HepG2 (cell line): ENCODE measurements around the gene DYNC1LI2. TPM values are rescaled to one million over a fixed set of nuclear protein-coding genes. Genes with fewer than 3 reads are reported as not detected.
A peak's percentile ranks its signal among the peaks of the same experiment; 100 is the strongest.

ENCODE experiments used
- ARID4A ChIP-seq: sonication (generic); formaldehyde crosslinking; IDR thresholded peaks from 2 replicates; pipeline ENCODE4 v1.5.0; 2020; ENCODE audit warnings: mild to moderate bottlenecking, missing genetic modification reagents, borderline replicate concordance
- ATF7-NPFF ChIP-seq: sonication (generic); formaldehyde crosslinking; IDR thresholded peaks from 2 replicates; pipeline ENCODE4 v1.8.1; 2023; ENCODE audit warnings: mild to moderate bottlenecking, low read depth, missing genetic modification reagents, moderate library complexity
- ATRX ChIP-seq: sonication (generic); formaldehyde crosslinking; IDR thresholded peaks from 2 replicates; pipeline ENCODE4 v1.4.0; 2020; ENCODE audit warnings: missing genetic modification reagents, borderline replicate concordance
- EED ChIP-seq: sonication (generic); formaldehyde crosslinking; IDR thresholded peaks from 2 replicates; pipeline ENCODE4 v1.5.0; 2020; ENCODE audit warnings: mild to moderate bottlenecking, missing genetic modification reagents
- FOXP1 ChIP-seq, 2 experiments: fragments of 450-650 bp in 1 of 2; IDR thresholded peaks; 2 replicates each; pipeline ENCODE4 v1.6.1; 2017 to 2018; ENCODE audit warnings: antibody characterized with exemption in 1 of 2
- HDAC6 ChIP-seq: fragments of 200-600 bp; sonication (generic); IDR thresholded peaks from 2 replicates; pipeline ENCODE4 v1.7.0; 2017; ENCODE audit warnings: mild to moderate bottlenecking, antibody characterized with exemption, low read length, low read depth
- HNRNPK ChIP-seq: fragments of 200-400 bp; formaldehyde crosslinking; IDR thresholded peaks from 2 replicates; pipeline ENCODE4 v1.6.1; 2018; ENCODE audit warnings: low read length, low read depth, moderate library complexity, mild to moderate bottlenecking; ENCODE audit not compliant: poor library complexity, severe bottlenecking
- MBNL3 ChIP-seq: fragments of 250-450 bp; sonication (Bioruptor Pico); conservative IDR thresholded peaks from 2 replicates; pipeline ENCODE4 v1.8.0; 2022; ENCODE audit warnings: mild to moderate bottlenecking, inconsistent platforms
- MEIS2 ChIP-seq: sonication (generic); formaldehyde crosslinking; IDR thresholded peaks from 2 replicates; pipeline ENCODE4 v1.9.0; 2021; ENCODE audit warnings: mild to moderate bottlenecking, missing genetic modification reagents
- NFE2L2 ChIP-seq: fragments of 150-350 bp; IDR thresholded peaks from 2 replicates; pipeline ENCODE4 v1.6.1; 2014; ENCODE audit warnings: low read length
- RNF2 ChIP-seq: fragments of 450-650 bp; conservative IDR thresholded peaks from 2 replicates; pipeline ENCODE4 v1.6.1; 2016; ENCODE audit warnings: low read depth
- SIX1 ChIP-seq: sonication (generic); formaldehyde crosslinking; IDR thresholded peaks from 2 replicates; pipeline ENCODE4 v1.4.0; 2020; ENCODE audit warnings: missing genetic modification reagents, borderline replicate concordance
- SRSF4 ChIP-seq: fragments of 200-400 bp; formaldehyde crosslinking; IDR thresholded peaks from one replicate; pipeline ENCODE4 v1.6.1; 2018; ENCODE audit warnings: mild to moderate bottlenecking, low read depth, low read length, moderate library complexity; ENCODE audit not compliant: poor library complexity, severe bottlenecking
- TEAD2 ChIP-seq: sonication (generic); formaldehyde crosslinking; IDR thresholded peaks from 2 replicates; pipeline ENCODE4 v1.9.0; 2021; ENCODE audit warnings: missing genetic modification reagents
- WIZ ChIP-seq: sonication (generic); formaldehyde crosslinking; IDR thresholded peaks from 2 replicates; pipeline ENCODE4 v1.5.1; 2020; ENCODE audit warnings: mild to moderate bottlenecking, missing genetic modification reagents
- ZBTB20 ChIP-seq: sonication (generic); formaldehyde crosslinking; IDR thresholded peaks from 2 replicates; pipeline ENCODE4 v1.8.1; 2023; ENCODE audit warnings: missing genetic modification reagents, low read depth, mild to moderate bottlenecking, borderline replicate concordance
- ZEB1 ChIP-seq: IDR thresholded peaks from 2 replicates; pipeline ENCODE4 v1.6.1; 2012; ENCODE audit warnings: mild to moderate bottlenecking, low read depth, inconsistent platforms; ENCODE audit not compliant: insufficient replicate concordance
- ZNF101 ChIP-seq: sonication (generic); formaldehyde crosslinking; IDR thresholded peaks from 2 replicates; pipeline ENCODE4 v1.4.0; 2020; ENCODE audit warnings: mild to moderate bottlenecking, low read depth, missing genetic modification reagents, borderline replicate concordance
- ZNF354B ChIP-seq: sonication (generic); formaldehyde crosslinking; IDR thresholded peaks from 2 replicates; pipeline ENCODE4 v1.8.0; 2022; ENCODE audit warnings: mild to moderate bottlenecking, missing genetic modification reagents
- ZNF570 ChIP-seq: sonication (generic); formaldehyde crosslinking; IDR thresholded peaks from 2 replicates; pipeline ENCODE4 v1.4.0; 2020; ENCODE audit warnings: mild to moderate bottlenecking, missing genetic modification reagents, borderline replicate concordance
- ZNF607 ChIP-seq: sonication (generic); formaldehyde crosslinking; IDR thresholded peaks from 2 replicates; pipeline ENCODE4 v1.5.1; 2020; ENCODE audit warnings: missing genetic modification reagents, mild to moderate bottlenecking, borderline replicate concordance
- ZNF614 ChIP-seq: IDR thresholded peaks from 2 replicates; pipeline ENCODE4 v1.6.1; 2018; ENCODE audit warnings: missing biosample characterization, missing genetic modification reagents, inconsistent platforms, borderline replicate concordance
- ZNF792 ChIP-seq: IDR thresholded peaks from 2 replicates; pipeline ENCODE4 v1.6.1; 2016
- polyA plus RNA-seq, 8 experiments: library from polyadenylated mRNA; depleted of rRNA in 3 of 8; stranded (reverse) in 7 of 8; unstranded in 1 of 8; fragments of >200 nt; fragmentation: Illumina TruSeq in 4 of 8; extraction: Trizol in 4 of 8; gene quantifications; 2 replicates each; pipeline versions ENCODE4 v1.2.1 to v1.2.3, GENCODE V29; 2011 to 2016; ENCODE audit warnings: low read depth in 4 of 8, missing spikeins in 1 of 8, mixed read lengths in 1 of 8; ENCODE audit not compliant: insufficient read depth in 1 of 8
- total RNA-seq, 5 experiments: library from RNA; depleted of rRNA; stranded (reverse); fragments of >200 nt; fragmentation: Illumina TruSeq; extraction: Trizol; gene quantifications; 2 replicates each; pipeline ENCODE4 v1.2.3, GENCODE V29; 2016; ENCODE audit warnings: low read depth in 1 of 5
- TF ChIP-seq, protein P1 (sequence below): sonication (generic); formaldehyde crosslinking; IDR thresholded peaks from 2 replicates; pipeline ENCODE4 v1.4.0; 2020; ENCODE audit warnings: low read depth, mild to moderate bottlenecking, missing genetic modification reagents
- TF ChIP-seq, protein P2 (sequence below), 2 experiments: fragments of 450-650 bp in 1 of 2; sonication (generic) in 1 of 2; formaldehyde crosslinking; IDR thresholded peaks; 2 replicates each; pipeline versions ENCODE4 v1.5.0 to v1.8.0; 2020 to 2022; ENCODE audit warnings: mild to moderate bottlenecking in 1 of 2, missing genetic modification reagents in 1 of 2

The DYNC1LI2 gene
- total and polyA plus RNA-seq, 2 of the 13 experiments (the other 11 are each of a cell fraction or from before 2014, with no cell fraction given), result 65.5 to 135 TPM

GRCh38 chr16:66695935-66696668 lies 55.3 kb downstream of the DYNC1LI2 start (continued):
- no peak for TF ChIP-seq ARID4A
- TF ChIP-seq ZNF607 (CRISPR knock-in tag), result no peak
- TF ChIP-seq ZBTB20 (CRISPR knock-in tag), result no peak
- TF ChIP-seq EED (CRISPR knock-in tag), result no peak
- TF ChIP-seq RNF2, result peak; percentile 62; the same call in 1 of the 2 replicates
- TF ChIP-seq ATRX (CRISPR knock-in tag), result no peak
- TF ChIP-seq SIX1 (CRISPR knock-in tag), result no peak
- no peak for TF ChIP-seq FOXP1 (IDR thresholded peaks at IDR 0.05)
- TF ChIP-seq FOXP1 (CRISPR knock-in tag; IDR thresholded peaks at IDR 0.05), result no peak
- TF ChIP-seq ZEB1, result peak; percentile 99
- TF ChIP-seq ZNF792 (CRISPR knock-in tag), result no peak
- TF ChIP-seq ZNF570 (CRISPR knock-in tag), result no peak
- no peak; the same call in 1 of the 2 replicates for TF ChIP-seq ZNF354B (CRISPR knock-in tag)
- no peak for TF ChIP-seq ZNF614 (CRISPR knock-in tag)
- no peak for TF ChIP-seq HDAC6
- TF ChIP-seq, protein P1, sequence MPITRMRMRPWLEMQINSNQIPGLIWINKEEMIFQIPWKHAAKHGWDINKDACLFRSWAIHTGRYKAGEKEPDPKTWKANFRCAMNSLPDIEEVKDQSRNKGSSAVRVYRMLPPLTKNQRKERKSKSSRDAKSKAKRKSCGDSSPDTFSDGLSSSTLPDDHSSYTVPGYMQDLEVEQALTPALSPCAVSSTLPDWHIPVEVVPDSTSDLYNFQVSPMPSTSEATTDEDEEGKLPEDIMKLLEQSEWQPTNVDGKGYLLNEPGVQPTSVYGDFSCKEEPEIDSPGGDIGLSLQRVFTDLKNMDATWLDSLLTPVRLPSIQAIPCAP (CRISPR knock-in tag), result no peak
- TF ChIP-seq, protein P2, sequence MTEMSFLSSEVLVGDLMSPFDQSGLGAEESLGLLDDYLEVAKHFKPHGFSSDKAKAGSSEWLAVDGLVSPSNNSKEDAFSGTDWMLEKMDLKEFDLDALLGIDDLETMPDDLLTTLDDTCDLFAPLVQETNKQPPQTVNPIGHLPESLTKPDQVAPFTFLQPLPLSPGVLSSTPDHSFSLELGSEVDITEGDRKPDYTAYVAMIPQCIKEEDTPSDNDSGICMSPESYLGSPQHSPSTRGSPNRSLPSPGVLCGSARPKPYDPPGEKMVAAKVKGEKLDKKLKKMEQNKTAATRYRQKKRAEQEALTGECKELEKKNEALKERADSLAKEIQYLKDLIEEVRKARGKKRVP (CRISPR knock-in tag; IDR thresholded peaks at IDR 0.05), result no peak
- TF ChIP-seq MBNL3 (CRISPR knock-in tag), result no peak
- TF ChIP-seq SRSF4, result no peak
- no peak for TF ChIP-seq HNRNPK
- peak; percentile 25; the same call in 1 of the 2 replicates for TF ChIP-seq TEAD2
- TF ChIP-seq WIZ, result no peak
- peak; percentile 65 for TF ChIP-seq MEIS2 (CRISPR knock-in tag)
- TF ChIP-seq ATF7-NPFF (CRISPR knock-in tag), result peak; percentile 92
- TF ChIP-seq NFE2L2, result no peak
- no peak for TF ChIP-seq ZNF101
